COLO829 (cell line): ENCODE data around the gene BFSP2.
"Not testable (repeated sequence)": the region's sequence is repeated elsewhere in the genome, so short reads cannot be mapped to it uniquely, and the experiment has no call there.

Experiments used
- DNase-seq: peaks from one replicate; pipeline ENCODE4 v3.0.0; 2012; ENCODE audit warnings: low spot score

The BFSP2 gene

DNA sequence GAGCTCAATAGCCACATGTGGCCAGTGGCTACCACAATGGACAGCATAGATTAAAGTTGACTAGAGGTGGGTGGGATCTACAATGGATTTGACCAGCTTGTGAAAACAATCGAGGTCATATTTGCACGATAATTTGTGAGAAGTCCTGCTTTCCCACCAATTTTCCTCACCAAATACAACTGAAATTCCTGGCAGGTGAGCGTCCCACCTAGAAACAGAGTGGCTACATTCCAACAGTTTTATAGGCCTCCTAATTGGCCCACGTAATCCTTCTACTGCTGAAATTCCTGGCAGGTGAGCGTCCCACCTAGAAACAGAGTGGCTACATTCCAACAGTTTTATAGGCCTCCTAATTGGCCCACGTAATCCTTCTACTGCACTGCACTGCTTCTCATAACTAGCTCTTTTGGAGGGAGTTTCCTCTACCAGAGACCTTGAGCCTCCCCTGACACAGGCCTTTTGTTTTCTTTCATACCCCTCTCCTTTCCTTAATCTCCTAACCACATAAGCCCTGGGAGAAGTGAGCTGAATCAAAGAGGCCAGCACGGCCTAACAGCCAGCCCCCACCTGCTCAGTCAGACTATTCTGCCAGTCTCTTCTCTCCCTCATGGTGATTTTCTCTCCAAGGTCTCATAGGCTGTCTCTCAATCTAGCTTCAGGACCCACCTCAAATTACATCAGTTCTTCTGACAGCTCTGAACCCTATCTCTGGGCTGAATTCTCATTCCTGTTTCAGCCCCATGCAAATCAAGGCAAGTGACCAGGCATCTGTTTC, 80.2 kb downstream of the BFSP2 start:
- DNase-seq: no peak

DNA sequence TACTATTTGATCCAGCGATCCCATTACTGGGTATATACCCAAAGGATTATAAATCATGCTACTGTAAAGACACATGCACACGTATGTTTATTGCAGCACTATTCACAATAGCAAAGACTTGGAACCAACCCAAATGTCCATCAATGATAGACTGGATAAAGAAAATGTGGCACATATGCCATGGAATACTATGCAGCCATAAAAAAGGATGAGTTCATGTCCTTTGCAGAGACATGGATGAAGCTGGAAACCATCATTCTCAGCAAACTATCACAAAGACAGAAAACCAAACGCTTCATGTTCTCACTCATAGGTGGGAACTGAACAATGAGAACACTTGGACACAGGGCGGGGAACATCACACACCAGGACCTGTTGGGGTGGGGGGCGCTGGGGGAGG, 82.6 kb downstream of the BFSP2 start:
- not testable (repeated sequence) for DNase-seq

DNA sequence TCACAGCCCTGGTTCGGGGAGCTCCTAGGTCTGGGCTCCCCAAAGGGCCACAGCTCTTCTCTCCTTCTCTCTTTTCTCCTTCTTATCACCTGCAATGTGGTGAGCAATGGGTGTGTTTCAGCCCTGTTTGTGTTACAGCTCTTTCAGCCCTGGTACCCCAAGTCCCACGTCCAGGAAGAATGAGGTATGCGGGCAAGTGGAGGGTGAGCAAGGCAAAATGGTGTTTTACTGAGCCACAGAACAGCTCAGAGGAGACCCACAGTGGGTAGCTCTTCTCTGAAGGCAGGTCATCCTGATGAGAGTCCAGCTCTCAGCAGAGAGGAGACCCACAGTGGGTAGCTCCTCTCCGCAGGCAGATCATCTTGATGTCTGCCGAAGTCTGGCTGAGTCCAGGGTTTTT, 86.8 kb downstream of the BFSP2 start:
- no peak for DNase-seq

DNA sequence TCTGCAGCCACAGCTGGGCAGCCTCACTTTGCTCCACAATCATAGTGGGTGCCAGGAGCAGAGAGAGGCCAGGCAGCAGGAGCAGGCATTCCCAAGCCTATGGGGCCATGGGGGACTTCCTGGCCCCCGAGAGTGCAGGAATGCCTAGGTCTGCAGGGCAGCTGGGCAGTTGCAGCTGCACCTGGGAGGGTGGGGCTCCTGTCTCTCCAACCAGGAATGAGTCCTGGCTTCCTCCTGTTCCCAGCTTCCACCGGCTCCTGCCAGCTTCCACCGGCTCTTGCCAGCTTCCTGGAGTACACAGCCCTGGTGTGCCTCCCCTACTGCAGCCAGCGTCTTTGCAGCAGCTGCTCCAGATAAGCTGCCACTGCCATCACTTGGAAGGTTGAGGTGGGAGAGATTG, 87.3 kb downstream of the BFSP2 start:
- DNase-seq: no peak

DNA sequence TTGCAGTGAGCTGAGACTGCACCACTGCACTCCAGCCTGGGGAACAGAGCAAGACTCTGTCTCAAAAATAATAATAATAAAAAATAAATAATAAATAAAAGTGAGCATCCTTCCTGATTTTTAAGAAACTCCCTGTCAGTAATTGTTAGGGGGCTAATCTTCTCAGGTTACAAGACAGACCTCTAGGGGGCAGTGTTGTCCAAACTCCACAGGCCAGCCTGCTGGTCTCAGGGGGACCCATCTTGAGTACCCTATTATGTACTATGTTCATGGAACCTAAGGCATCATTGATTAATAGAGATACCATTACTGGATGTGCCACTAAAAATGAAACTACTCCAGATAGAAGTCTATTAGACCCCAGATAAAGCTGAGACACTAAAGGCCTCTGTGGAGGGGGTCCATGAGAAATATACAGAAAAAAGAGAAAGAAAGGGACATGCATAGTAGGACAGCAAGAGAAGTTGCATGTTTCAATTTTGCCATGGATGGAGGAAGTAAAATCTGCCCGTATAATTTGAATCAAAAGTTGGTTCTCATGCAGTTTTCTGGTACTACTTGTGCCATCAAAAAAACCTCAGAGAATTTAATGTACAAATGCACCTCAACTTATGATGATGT, 88.2 kb downstream of the BFSP2 start:
- DNase-seq: no peak

DNA sequence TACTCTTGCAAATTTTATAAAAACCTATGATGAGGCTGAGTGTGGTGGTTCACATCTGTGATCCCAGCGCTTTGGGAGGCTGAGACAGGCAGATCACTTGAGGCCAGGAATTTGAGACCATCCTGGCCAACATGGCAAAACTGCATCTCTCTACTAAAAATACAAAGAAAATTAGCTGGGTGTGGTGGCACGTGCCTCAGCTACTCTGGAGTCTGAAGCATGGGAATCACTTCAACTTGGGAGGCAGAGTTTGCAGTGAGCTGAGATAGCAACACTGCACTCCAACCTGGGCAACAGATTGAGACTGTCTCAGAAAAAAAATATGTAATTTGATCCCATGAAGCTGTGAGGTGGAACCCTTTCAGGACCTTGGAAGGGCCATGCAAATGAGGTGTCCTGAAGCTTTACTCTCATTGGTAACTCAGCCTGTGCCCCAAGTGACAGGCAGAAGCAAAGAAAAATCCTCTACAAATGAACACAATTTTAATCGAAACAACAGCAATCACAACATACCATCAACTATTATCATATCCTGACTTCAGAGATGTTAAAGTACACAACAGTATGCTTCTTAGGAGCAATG, 89.0 kb downstream of the BFSP2 start:
- no peak for DNase-seq

DNA sequence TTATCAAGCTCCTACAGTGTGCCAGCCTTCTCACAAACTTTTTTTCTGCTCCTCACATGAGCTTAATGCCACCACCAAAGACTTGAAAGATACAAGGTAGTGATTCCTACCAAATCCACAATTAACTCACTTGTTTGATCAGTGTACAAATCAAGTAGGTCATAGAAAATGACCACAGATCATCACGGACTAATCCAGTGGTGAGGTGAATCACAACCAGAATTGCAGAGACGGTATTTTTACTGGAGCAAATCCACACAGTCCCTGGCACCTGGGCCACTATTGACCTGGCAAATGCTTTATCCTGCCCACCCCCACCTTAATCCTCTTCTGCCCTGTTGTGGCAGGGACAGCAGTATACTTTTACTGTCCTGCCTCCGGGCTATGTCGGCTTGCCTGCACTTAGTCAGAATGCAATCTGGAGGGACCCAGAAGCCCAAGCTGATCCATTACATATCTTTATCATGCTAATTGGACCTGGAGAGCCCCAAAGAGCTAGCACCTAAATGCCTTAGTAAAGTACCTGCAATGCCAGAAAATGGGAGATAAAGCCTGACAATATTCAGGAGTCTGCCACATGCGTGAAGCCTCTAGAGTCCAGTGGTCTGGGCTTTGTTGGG, 89.7 kb downstream of the BFSP2 start:
- DNase-seq: no peak

DNA sequence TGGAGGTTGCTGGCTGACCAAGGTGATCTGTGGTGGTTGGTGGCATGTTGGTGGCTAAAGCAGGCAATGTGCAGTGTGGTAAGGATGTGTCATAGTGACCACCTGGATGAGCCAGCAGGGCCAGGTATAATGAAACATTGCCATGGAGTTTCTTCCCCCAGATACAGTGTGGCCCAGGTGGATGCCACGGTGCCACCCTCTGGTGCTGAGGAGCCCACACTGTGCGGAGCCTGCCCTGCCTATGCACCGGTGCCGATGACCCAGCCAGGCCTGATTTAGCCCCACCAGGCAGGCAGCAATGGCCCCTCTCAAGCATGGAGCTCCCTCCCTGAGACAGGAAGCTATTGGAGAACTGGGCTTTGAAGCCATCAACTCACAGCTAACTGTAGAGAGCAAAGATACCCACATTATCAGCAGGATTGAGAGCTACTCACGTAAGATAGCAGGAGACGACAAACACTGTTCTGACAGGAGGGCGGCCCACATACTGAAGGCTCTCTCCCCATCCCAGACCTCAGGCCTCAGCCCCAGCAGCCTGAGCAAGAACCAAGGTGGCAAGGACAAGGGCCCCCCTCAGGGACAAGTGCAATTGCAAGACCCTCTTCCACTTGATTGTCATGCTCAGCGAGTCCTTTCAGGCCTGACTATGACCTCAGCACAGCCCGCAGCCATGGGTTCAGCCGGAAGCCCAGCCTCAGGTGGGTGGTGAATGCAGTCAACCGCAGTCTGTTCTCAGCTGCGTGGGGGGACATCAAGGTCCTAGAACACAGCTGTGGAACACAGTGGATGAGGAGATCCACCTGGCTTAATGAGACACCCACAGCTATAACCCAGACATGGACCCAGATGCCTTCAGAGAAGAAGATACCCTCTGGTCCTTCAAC, 90.9 kb downstream of the BFSP2 start:
- no peak for DNase-seq

DNA sequence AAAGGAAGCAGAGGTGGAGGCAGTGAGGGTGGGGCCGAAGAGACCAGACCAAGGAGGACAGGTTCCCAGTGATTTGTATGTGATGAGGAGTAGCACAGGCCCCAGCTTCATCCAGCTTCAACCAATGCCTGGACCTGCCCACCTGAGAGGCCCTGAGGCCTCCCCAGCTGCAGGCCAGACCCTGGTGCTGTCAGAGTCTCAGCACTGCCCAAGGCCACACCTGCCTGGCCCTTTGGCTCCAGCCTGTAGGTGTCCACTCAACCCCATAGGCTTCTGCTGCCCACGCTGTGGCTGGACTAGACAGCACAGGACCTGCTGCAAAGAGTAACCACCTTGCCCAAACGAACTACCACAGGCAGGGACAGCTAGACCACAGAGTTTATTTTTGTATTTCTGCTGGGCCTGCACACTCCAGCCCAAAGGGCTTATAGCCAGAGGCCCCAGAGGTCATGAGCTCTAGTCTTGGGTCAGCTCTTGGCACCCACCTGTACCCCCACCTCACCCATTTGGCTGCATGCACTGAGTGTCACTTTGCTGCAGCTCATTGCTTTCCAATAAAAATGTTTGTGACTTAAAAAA, 91.7 kb downstream of the BFSP2 start:
- no peak for DNase-seq

DNA sequence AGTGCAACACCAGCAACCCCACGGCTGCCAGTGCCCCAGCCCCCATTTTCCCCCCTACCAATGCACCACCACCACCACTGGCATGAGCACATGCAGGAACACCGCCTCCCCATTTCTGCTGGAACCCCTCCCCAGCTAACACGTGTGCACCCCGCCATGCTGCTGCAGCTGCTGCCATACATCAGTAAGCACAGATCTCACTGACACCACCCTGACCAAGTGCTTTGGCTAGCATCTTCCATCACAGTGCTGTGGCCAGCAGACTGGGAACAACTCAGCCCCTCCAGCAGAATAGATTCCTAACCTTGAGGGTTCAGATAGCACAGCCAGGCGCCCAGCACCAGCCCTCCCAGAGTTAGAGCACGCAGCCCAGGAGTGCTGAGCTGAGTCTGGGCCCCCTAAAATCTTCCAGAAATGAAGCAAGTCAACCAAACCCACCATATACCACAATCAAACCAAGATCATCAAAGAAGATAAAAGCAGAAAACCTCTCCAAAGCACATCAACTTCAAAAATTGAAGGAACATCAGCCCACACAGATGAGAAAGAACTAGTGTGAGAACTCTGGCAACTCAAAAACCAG, 92.4 kb downstream of the BFSP2 start:
- DNase-seq: no peak

DNA sequence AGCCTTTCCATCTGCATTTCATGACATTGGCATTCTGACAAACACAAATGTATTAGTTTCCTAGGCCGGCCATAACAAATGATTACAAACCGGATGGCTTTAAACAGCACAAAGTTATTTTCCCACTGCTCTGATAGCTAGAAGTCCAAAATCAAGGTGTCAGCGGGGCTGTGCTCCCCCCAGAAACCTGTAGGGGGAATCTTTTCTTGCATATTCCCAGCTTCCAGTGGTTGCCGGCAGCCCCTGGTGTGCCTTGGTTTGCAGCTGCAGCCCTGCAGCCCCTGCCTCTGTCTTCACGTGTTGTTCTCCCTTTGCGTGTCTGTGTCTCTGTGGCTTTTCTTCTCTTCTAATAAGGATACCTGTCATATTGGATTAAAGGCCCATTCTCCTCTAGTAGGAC, 94.6 kb downstream of the BFSP2 start:
- no peak for DNase-seq

DNA sequence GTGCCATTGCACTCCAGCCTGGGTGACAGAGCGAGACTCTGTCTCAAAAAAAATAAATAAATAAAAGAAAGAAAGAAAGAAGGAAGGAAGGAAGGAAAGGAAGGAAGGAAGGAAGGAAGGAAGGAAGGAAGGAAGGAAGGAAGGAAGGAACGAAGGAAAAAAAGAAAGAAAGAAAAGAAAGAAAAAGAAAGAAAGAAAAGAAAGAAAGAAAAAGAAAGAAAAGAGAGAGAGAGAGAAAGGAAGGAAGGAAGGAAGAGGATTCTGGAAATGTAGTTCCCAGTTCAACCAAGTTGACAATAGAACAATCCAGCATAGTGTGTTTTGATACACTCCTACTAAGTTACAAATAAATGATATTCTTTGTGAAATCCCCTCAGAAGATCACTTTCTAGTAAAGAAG, 102.7 kb downstream of the BFSP2 start:
- DNase-seq: not testable (repeated sequence)

DNA sequence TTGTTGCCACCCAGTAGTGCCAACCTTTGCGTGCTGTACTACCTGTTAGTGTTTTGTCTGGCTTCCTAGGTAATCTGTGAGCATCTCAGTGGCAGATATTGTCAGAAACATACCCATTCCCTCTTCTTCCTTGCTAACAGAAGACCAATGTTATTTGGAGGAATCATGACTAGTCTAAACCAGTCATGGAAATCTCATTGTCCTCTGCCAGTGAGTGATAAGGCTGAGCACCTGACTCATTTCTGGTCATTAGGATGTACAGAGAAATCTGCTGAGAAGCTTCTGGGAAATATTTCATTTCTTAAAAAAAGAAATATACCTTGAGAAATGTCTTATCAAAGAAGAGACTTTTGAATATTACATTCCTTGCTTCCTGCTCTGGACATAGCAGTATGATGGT, 103.6 kb downstream of the BFSP2 start:
- DNase-seq: no peak

DNA sequence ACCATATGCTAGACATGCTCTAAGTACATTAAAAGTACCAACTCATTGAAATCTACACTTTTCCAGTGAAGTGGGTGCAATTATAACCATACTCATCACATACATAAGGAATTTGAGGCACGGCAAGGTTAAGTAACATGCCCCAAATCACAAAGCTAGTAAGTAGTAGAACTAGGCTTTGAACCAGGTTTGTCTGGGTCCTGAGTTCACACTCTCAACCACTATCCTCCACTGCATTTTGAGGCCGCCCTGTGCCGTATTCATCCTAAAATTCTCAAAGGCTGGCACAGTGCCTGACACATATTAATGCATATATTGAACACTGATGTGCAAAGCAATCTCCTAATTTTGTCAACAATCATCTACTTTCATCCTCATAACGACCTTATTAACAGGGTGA, 104.9 kb downstream of the BFSP2 start:
- DNase-seq: no peak

DNA sequence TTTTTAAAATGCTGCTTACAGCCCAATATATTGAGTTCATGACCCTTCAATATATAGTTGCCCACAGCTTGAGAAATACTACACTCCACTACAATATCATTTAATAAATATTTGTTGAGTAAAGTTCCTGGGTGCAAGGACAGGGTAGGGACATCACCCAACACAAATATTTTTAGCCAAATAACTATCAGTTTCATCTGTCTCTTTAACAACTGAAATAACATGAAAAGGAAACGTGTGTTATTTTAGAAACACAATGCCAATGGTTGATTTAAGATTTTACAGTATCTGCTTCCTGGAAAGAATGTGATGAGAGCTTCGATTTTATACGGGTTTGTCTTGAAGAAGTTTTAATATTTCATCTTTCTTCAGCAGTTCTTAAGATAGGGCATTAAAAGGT, 106.0 kb downstream of the BFSP2 start:
- no peak for DNase-seq

DNA sequence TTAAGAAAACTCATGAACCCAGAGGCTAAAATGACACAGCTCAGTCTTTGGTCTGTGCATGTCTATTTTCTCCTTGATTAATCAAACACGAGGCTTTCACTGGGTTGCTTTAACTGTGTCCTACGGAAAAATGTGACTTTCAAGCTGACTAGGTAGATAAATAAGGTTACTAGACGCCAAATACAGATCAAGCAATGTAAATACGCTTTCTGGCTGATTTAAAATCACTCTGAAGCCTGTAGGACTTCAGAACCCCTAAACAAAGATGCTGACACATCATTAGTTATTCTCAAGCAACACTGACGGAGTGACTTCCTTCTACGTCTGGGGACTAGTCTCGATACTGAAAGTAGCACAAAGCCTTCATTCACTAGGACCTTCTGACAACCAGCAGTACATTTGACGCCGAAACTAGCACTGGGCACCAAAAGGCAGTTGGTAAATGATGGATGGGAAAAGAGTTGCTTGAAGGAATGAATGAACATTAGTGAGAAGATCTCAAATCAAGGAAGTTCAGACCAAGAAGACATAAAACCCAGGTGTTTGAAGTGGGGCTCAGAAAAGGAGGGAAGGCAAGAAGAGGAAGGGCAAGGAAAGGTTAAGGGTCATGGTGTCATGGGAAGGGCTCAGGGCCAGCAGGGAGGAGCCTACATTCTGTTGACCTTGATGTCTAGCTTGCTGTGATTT, 106.5 kb downstream of the BFSP2 start:
- DNase-seq: peak; percentile 56

DNA sequence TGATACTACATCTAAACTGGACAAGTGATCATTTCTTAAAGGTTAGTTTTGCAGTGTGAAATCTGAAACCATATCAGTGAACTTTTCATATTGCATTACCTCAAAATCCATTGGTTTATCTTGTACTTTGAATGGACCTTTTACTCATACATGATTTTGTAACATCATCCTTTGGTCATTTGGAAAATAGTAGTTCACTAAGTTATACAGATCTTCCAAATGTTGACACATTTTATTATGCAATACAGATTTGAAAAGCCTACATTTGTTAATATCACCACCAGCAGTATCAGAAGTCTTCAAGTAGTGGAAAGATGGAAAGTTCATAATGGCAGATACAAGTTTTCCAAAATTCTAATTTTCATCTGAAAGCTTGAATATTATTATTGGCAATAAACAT, 109.6 kb downstream of the BFSP2 start:
- DNase-seq: no peak

DNA sequence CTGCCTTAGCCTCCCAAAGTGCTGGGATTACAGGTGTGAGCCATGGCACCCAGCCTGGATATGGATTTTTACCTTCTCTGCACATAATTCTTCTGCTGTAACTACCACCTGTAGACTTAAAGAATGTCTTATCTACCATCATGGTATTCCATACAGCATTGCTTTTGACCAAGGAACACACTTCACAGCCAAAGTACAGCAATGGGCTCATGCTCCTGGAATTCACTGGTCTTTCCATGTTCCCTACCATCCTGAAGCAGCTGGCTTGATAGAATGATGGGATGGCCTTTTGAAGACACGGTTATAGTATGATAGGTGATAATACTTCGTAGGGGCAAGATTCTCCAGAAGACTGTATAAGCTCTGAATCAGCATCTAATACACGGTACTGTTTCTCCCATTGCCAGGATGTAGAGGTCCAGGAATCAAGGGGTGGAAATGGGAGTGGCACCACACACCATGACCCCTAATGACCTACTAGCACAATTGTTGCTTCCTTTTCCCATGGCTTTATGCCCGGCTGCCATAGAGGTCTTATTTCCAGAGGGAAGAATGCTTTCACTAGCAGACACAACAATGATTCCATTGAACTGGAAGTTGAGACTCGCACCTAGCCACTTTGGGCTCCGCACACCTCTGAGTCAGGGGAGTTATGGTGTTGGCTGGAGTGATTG, 112.7 kb downstream of the BFSP2 start:
- no peak for DNase-seq

DNA sequence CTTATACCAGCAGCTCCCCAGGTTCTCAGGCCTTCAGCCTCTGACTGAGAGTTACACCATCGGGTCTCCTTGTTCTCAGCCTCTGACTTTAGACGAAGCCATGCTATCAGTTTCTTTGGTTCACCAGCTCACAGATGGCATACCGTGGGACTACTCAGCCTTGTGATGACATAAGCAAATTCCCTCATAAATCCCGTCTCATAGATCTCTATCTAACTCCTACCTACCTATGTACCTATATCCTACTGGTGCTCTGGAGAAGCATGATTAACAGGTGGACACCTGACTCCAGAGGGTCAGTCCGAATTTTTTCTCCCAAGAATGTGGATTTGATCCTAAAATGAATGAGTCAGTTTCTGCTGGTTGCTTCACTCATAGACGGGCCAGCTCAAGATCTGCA, 114.6 kb downstream of the BFSP2 start:
- no peak for DNase-seq

DNA sequence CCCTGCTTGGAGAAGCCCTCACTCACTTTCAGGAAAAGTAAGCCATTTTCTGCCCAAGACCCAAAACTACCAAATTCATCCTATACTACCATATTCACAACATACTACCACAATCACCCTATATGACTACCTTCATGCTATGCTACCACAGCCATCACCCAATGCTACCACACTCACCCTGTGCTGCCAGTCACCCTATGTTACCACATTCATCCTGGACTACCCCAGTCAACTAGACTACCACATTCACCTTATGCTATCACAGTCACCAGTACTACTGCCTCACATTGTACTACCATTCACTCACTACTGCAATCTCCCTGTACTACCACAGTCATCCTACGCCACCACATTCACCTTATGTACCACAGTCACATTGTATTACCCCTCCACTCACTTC, 115.3 kb downstream of the BFSP2 start:
- no peak for DNase-seq
